Vagina (tissue), 2 donors: ENCODE results near the gene RIPOR3. TPM values are rescaled to one million over a fixed set of nuclear protein-coding genes. Genes with fewer than 3 reads are reported as not detected.
A peak's percentile ranks its signal among the peaks of the same experiment; 100 is the strongest.

ENCODE experiments used
- DNase-seq, 2 donors: peaks; one replicate each; pipeline ENCODE4 v3.0.0-alpha.2; 2017; ENCODE audit errors: extremely low spot score in 2 of 2
- H3K27ac ChIP-seq: fragments of 200-600 bp; sonication (generic); one replicate; pipeline ENCODE4 v1.5.1; 2019
- H3K27me3 ChIP-seq: fragments of 200-600 bp; sonication (generic); one replicate; pipeline ENCODE4 v1.5.1; 2019
- H3K36me3 ChIP-seq, 2 donors: fragments of 200-600 bp; sonication (generic); one replicate each; pipeline ENCODE4 v1.5.1; 2017 to 2019
- H3K4me1 ChIP-seq: fragments of 200-600 bp; sonication (generic); one replicate; pipeline ENCODE4 v1.5.1; 2019
- H3K4me3 ChIP-seq, 2 donors: fragments of 200-600 bp; sonication (generic); 1 replicate in 1 of 2; 2 replicates in 1 of 2; pipeline ENCODE4 v1.5.1; 2016 to 2019
- H3K9me3 ChIP-seq: fragments of 200-600 bp; sonication (generic); one replicate; pipeline ENCODE4 v1.5.1; 2019
- CTCF ChIP-seq, 3 experiments: fragments of 450-650 bp in 2 of 3; fragments of 200-600 bp in 1 of 3; sonication (generic) in 1 of 3; IDR thresholded peaks; one replicate each; pipeline ENCODE4 v1.5.1; 2017 to 2019; ENCODE audit warnings: antibody characterized with exemption in 3 of 3, mild to moderate bottlenecking in 2 of 3, moderate library complexity in 2 of 3
- POLR2A ChIP-seq, 2 donors: fragments of 450-650 bp; IDR thresholded peaks; one replicate each; pipeline ENCODE4 v1.6.1; 2017; ENCODE audit warnings: antibody characterized with exemption in 2 of 2, mild to moderate bottlenecking in 2 of 2, moderate library complexity in 2 of 2
- POLR2AphosphoS5 ChIP-seq, 2 donors: sonication (generic); formaldehyde crosslinking; IDR thresholded peaks; one replicate each; pipeline ENCODE4 v1.9.0; 2017; ENCODE audit warnings: antibody characterized with exemption in 2 of 2, mild to moderate bottlenecking in 2 of 2, low read depth in 1 of 2; ENCODE audit not compliant: insufficient read depth in 1 of 2
- intact Hi-C: fragments of 100-400 bp; cut with DNase I; formaldehyde crosslinking; loops from one replicate; pipeline ENCODE4 v1.15.1; 2023
- total RNA-seq: library from RNA; depleted of rRNA; stranded (reverse); fragments of >200 nt; gene quantifications from one replicate; pipeline ENCODE4 v1.2.3, GENCODE V29; 2016

The RIPOR3 gene
- total RNA-seq, 1 donor from 2014 or later = 38.1 TPM

GRCh38 chr20:50598074-50598473 is 93.3 kb downstream of the RIPOR3 start:
- Histone ChIP-seq H3K4me1 (peaks cover 2% of the 10 kb centered on the region), H3K36me3 (no peaks in the 10 kb centered on the region), H3K27me3 (no peaks in the 10 kb centered on the region), H3K9me3 (no peaks in the 10 kb centered on the region), H3K27ac (no peak overlapping the region), H3K4me3 (no peak overlapping the region)
- no peak for DNase-seq
- TF ChIP-seq POLR2A (IDR thresholded peaks at IDR 0.05) (no peak), CTCF (IDR thresholded peaks at IDR 0.05) (no peak), POLR2AphosphoS5 (IDR thresholded peaks at IDR 0.05; ENCODE audit: insufficient read depth in 1 of 2, low read depth in 1 of 2) (no peak)
- intact Hi-C loops = no loop called here

- peaks cover 7% of the 10 kb centered on the region for H3K4me1 ChIP-seq
- H3K27me3 ChIP-seq = no peaks in the 10 kb centered on the region
- no peak for TF ChIP-seq POLR2A (IDR thresholded peaks at IDR 0.05)
- no peak for TF ChIP-seq CTCF (IDR thresholded peaks at IDR 0.05)
- TF ChIP-seq POLR2AphosphoS5 (IDR thresholded peaks at IDR 0.05; ENCODE audit: insufficient read depth in 1 of 2, low read depth in 1 of 2) = no peak
- H3K27ac ChIP-seq = no peak overlapping the region
- H3K36me3 ChIP-seq = no peaks in the 10 kb centered on the region
- intact Hi-C loops = no loop called here
- no peaks in the 10 kb centered on the region for H3K9me3 ChIP-seq
- H3K4me3 ChIP-seq = no peak overlapping the region
- DNase-seq = no peak
Measured at GRCh38 chr20:50597406-50597969, 93.9 kb downstream of the RIPOR3 start.

- peaks cover 15% of the 10 kb centered on the region for H3K4me1 ChIP-seq
- no peak overlapping the region for H3K27ac ChIP-seq
- no peak for DNase-seq
- H3K36me3 ChIP-seq = no peaks in the 10 kb centered on the region
- intact Hi-C loops = no loop called here
- no peaks in the 10 kb centered on the region for H3K27me3 ChIP-seq
- H3K9me3 ChIP-seq = no peaks in the 10 kb centered on the region
- no peak overlapping the region for H3K4me3 ChIP-seq
- TF ChIP-seq POLR2AphosphoS5 (IDR thresholded peaks at IDR 0.05; ENCODE audit: insufficient read depth in 1 of 2, low read depth in 1 of 2) (no peak), POLR2A (IDR thresholded peaks at IDR 0.05) (no peak), CTCF (IDR thresholded peaks at IDR 0.05) (no peak)
Measured at GRCh38 chr20:50596694-50597021, 94.7 kb downstream of the RIPOR3 start.

GRCh38 chr20:50595988-50596693 is 95.2 kb downstream of the RIPOR3 start:
- no peaks in the 10 kb centered on the region for H3K36me3 ChIP-seq
- no peak overlapping the region for H3K27ac ChIP-seq
- DNase-seq = no peak
- no peak for TF ChIP-seq POLR2AphosphoS5 (IDR thresholded peaks at IDR 0.05; ENCODE audit: insufficient read depth in 1 of 2, low read depth in 1 of 2)
- no peak for TF ChIP-seq CTCF (IDR thresholded peaks at IDR 0.05)
- no peak for TF ChIP-seq POLR2A (IDR thresholded peaks at IDR 0.05)
- no peaks in the 10 kb centered on the region for H3K27me3 ChIP-seq
- intact Hi-C loops = no loop called here
- H3K4me1 ChIP-seq = peaks cover 15% of the 10 kb centered on the region
- H3K4me3 ChIP-seq = no peak overlapping the region
- no peaks in the 10 kb centered on the region for H3K9me3 ChIP-seq

GRCh38 chr20:50595433-50595895 is 95.9 kb downstream of the RIPOR3 start:
- H3K27me3 ChIP-seq = no peaks in the 10 kb centered on the region
- H3K27ac ChIP-seq = no peak overlapping the region
- no peaks in the 10 kb centered on the region for H3K36me3 ChIP-seq
- H3K4me1 ChIP-seq = peaks cover 15% of the 10 kb centered on the region
- intact Hi-C loops = no loop called here
- TF ChIP-seq POLR2AphosphoS5 (IDR thresholded peaks at IDR 0.05; ENCODE audit: insufficient read depth in 1 of 2, low read depth in 1 of 2) (peak in 1 of 2 donors; percentile 2), CTCF (IDR thresholded peaks at IDR 0.05) (no peak)
- no peaks in the 10 kb centered on the region for H3K9me3 ChIP-seq
- H3K4me3 ChIP-seq = no peak overlapping the region
- no peak for DNase-seq
